GM18868 (cell line): Measurements from ENCODE around the gene ST3GAL4.

ENCODE experiments used
- ATAC-seq: cut with Tn5 transposase; IDR thresholded peaks from one replicate; pipeline ENCODE4 v1.9.1; 2021; ENCODE audit warnings: mild to moderate bottlenecking, moderate library complexity; ENCODE audit not compliant: unreplicated experiment

ST3GAL4 gene

DNA sequence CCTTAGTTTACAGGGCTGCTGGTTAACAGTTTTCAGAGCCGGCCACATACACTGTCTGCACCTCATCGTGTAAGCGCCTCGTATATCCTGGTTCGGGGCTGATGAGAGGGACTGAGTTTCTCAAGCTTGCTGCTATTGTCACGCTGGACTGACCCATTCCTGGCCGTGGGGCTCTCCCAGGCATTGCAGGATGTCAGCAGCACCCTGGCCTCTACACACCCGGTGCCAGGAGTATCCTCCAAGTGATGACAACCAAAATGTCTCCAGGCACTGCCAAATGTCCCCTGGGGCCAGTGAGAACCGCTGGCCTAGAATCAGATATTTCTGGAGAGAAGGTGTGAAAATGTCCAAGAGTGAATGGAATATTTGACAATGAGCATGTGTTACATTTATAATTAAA is 82.8 kb downstream of the ST3GAL4 start:
- ATAC-seq = no peak

- ATAC-seq = no peak
Observed at GRCh38 chr11:126438691-126439090, 83.2 kb downstream of the ST3GAL4 start.

GRCh38 chr11:126440276-126440675 is 84.8 kb downstream of the ST3GAL4 start:
- no peak for ATAC-seq

DNA sequence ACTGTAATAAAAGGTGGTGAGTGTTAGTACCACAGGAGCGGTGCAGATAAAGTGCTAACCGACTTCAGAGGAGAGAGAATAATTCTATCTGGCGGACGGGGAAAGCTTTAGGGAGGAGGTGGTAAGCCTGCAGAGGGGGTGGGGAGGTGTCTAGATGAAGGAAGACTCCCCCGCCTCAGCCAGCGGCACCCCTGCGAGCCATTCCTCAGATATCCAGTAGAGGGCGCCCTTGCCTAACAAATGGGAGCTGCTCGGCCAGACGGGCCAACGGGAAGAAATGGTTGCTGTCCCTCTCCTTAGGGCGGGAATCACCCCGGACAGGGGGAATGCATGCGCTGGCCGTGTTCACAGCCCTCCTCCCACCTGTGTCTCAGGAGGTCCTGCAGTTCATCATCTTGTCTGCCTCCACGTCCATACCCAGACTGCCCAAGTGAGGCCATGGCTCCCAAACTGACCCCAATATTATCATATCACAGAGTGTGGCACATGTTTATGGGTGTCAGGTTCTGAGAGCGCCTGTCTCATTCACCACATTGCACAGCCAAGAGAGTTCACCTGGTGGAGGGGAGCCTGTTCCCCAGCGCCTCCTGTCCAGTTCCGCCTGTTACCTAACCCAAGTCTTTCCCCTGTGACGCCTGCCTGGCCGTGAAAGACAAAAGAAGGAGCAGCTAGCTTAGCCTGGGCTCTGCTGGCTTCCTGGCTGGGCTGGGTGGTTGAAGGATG is 85.5 kb downstream of the ST3GAL4 start:
- ATAC-seq = peak; percentile 77

- no peak for ATAC-seq
Observed at GRCh38 chr11:126443120-126443519, 87.6 kb downstream of the ST3GAL4 start.

GRCh38 chr11:126444072-126444471 is 88.6 kb downstream of the ST3GAL4 start:
- ATAC-seq = no peak

GRCh38 chr11:126446581-126446980 is 91.1 kb downstream of the ST3GAL4 start:
- ATAC-seq = no peak

DNA sequence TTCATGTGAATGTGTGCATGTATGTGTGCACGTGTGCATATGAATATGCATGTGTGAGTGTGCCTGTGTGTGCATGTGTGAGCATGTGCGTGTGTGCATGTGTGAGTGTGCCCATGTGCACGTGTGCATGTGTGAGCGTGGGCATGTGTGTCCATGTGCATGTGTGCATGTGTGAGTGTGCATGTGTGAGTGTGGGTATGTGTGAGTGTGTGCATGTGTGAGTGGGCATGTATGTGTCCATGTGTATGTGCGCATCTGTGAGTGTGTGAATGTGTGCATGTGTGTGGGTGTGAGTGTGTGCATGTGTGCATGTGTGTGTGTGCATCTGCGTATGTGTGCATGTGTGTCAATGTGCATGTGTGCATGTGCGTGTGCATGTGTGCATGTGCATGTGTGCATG is 94.7 kb downstream of the ST3GAL4 start:
- no peak for ATAC-seq

GRCh38 chr11:126450806-126451205 is 95.3 kb downstream of the ST3GAL4 start:
- ATAC-seq = no peak

- no peak for ATAC-seq
Observed at GRCh38 chr11:126451211-126451802, 95.8 kb downstream of the ST3GAL4 start.

- no peak for ATAC-seq
Observed at GRCh38 chr11:126452241-126453101, 97.0 kb downstream of the ST3GAL4 start.

GRCh38 chr11:126456089-126456488 is 100.6 kb downstream of the ST3GAL4 start:
- no peak for ATAC-seq

GRCh38 chr11:126456783-126457542 is 101.5 kb downstream of the ST3GAL4 start:
- ATAC-seq = no peak

GRCh38 chr11:126457817-126458216 is 102.3 kb downstream of the ST3GAL4 start:
- ATAC-seq = no peak

DNA sequence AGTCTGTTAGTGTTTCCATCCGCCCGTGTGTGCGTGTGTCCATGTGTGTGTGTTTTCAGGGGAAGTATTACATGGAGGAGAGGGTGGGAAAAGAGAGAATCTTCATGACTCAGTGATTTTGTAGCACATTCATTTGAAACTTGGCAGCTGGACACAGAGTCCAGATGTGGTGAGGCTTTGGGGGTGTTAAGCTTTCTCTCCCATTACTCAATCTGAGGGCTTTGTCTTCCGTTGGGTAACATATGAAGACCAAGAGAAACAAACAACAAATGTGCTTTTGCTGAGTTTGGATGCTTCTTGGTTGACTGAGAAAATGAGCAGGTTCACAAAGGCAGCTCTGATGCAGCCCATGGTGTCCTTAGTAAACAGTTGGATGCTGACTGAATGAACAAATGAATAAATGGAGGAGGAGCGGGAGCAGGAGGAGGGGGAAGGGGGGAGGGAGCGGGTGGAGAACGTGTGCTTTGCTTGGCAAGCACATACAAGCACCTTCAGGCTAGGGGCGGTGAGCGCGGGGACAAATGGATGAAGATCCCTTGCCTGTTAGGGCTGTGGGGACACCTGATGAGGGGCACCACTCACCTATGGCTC is 104.3 kb downstream of the ST3GAL4 start:
- no peak for ATAC-seq

- ATAC-seq = no peak
Observed at GRCh38 chr11:126460417-126461095, 105.1 kb downstream of the ST3GAL4 start.

GRCh38 chr11:126461096-126461440 is 105.6 kb downstream of the ST3GAL4 start:
- ATAC-seq = no peak

- no peak for ATAC-seq
Observed at GRCh38 chr11:126461996-126462395, 106.5 kb downstream of the ST3GAL4 start.

- ATAC-seq = no peak
Observed at GRCh38 chr11:126462422-126462821, 106.9 kb downstream of the ST3GAL4 start.
